ENCODE results near the gene PGM1. TPM values are rescaled to one million over a fixed set of nuclear protein-coding genes. Genes with fewer than 3 reads are reported as not detected.
"Not testable (repeated sequence)": the region's sequence is repeated elsewhere in the genome, so short reads cannot be mapped to it uniquely, and the experiment has no call there.

Gene PGM1
- total RNA-seq, result 100 to 1,000 TPM; 114 to 120 TPM
- long read RNA-seq, transcript PGM1-202 (11 exons, 2,472 nt), result major isoform, 296 of 328 reads
- long read RNA-seq, partial matches to known transcripts, result 25 of 328 reads
- long read RNA-seq, other reads (novel, unspliced or antisense), result 7 of 328 reads

GRCh38 chr1:63593303-63593885, at the start of gene PGM1:
Gene PGM1, plus strand, starts transcription at chr1:63593411. Its CDS starts 78 bp downstream, at chr1:63593489.
- DNase-seq, result peak; percentile 66 to 81
- ATAC-seq, result peak; percentile 64
- intact Hi-C loops (cut with DNase I, micrococcal nuclease), result no loop called here

DNA sequence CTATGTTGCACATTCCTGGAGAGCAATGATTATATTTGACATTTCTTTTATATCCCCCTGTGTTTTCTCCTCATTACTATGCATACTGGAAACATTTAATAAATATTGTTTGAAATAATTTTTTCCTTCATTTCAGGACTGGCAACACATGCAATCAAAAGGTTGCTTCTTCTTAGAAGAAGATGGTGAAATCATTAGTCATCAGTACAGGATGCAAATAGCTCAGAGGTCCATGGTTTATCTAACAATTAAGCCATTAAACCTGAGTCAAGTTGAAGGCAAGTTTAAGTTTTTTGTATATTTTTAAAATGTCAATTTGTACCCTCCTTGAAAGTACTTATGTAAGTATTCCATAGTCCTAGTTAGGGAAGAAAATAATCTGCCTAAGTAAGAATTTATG, 47.4 kb upstream of the PGM1 start:
- ATAC-seq, result no peak
- intact Hi-C loops (cut with DNase I, micrococcal nuclease), result no loop called here
- DNase-seq, result no peak

DNA sequence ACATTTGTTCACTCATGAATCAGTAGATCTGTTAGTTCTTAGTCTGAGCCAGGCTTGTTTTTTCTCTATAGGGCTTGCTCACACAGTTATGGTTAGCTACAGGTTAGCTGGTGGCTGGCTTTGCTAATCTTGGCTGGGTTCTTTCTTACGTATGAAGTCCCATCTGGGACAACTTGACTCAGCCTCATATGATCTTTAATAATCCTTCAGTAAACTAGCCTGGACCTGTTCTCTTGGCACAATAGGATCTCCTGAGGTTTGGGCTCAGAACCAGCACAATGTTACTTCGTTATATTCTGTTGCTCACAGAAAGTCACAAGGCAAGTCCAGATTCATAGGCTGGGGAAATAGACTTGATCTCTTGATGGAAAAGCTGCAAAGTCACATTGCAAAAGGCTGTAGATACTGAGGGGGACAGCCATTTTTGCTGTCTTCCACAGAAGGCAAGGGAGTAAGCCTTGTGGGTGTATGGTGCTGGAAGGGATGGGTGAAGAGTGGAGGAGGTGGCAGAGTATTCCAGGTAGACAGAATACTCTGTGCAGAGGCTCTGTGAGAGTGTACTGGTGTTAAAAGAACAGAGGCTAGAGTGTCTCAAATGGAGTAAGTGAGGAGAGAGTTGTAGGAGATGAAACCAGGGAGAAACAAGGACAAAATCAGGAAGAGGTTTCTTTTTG, 45.5 kb upstream of the PGM1 start:
- DNase-seq (no peak), ATAC-seq (no peak)
- intact Hi-C loops (cut with DNase I, micrococcal nuclease), result no loop called here

- DNase-seq (no peak), ATAC-seq (no peak)
- intact Hi-C loops (cut with DNase I, micrococcal nuclease), result no loop called here
Observed at GRCh38 chr1:63548303-63548702, 44.9 kb upstream of the PGM1 start.

- DNase-seq (no peak), ATAC-seq (no peak)
- intact Hi-C loops (cut with DNase I, micrococcal nuclease), result no loop called here
Observed at GRCh38 chr1:63548877-63549276, 44.3 kb upstream of the PGM1 start.

- intact Hi-C loops (cut with DNase I, micrococcal nuclease), result no loop called here
- no peak for ATAC-seq
- DNase-seq, result no peak
Observed at GRCh38 chr1:63555480-63555879, 37.7 kb upstream of the PGM1 start.

GRCh38 chr1:63557365-63557987, 35.7 kb upstream of the PGM1 start:
- intact Hi-C loops (cut with DNase I, micrococcal nuclease), result no loop called here
- DNase-seq, result peak in 1 of 2 donors; percentile 49
- ATAC-seq, result peak; percentile 37

DNA sequence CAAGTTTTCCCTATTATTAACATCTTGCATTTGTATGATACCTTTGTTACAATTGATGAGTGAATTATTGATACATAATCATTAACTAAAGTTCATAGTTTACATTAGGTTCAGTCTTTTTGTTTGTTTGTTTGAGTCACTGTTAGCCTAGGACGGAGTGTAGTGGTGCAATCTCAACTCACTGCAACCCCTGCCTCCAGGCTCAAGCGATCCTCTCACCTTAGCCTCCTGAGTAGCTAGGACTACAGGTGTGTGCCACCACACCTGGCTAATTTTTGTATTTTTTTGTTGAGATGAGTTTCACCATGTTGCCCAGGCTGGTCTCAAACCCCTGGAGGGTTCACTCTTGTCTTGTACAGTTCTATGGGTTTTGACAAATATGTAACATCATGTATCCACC, 33.9 kb upstream of the PGM1 start:
- no peak for ATAC-seq
- intact Hi-C loops (cut with DNase I, micrococcal nuclease), result no loop called here

DNA sequence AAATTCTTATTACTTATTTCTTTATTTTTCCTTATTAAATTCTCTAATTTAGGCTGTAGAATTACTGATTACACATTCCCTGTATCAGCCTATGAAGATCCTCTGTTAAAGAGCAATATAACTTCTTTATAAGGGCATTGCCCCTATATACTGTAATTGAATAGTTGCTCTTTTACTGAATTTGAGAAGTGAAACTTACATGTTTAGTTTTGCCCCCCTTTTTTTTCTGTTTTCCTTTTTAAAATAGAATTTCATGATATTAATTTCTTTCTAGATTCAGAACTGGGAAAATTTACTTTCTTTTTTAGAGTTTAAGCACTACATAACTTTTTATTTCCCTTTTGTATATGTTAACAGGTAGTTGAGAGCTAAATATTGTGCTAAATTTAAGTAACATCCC, 29.5 kb upstream of the PGM1 start:
- intact Hi-C loops (cut with DNase I, micrococcal nuclease), result no loop called here
- ATAC-seq (no peak), DNase-seq (no peak)

More for the DNA sequence above, 33.9 kb upstream of the PGM1 start:
- no peak for DNase-seq

- ATAC-seq, result no peak
- intact Hi-C loops (cut with DNase I, micrococcal nuclease), result no loop called here
- DNase-seq, result no peak
Observed at GRCh38 chr1:63569068-63569467, 24.1 kb upstream of the PGM1 start.

GRCh38 chr1:63569640-63570316, 23.4 kb upstream of the PGM1 start:
- ATAC-seq, result no peak
- DNase-seq, result no peak
- intact Hi-C loops (cut with DNase I, micrococcal nuclease), result no loop called here

- intact Hi-C loops (cut with DNase I, micrococcal nuclease); ATAC-seq; DNase-seq: not testable (repeated sequence)
Observed at GRCh38 chr1:63572686-63573085, 20.5 kb upstream of the PGM1 start.

- intact Hi-C loops (cut with DNase I, micrococcal nuclease); ATAC-seq; DNase-seq: not testable (repeated sequence)
Observed at GRCh38 chr1:63574203-63574796, 18.9 kb upstream of the PGM1 start.

DNA sequence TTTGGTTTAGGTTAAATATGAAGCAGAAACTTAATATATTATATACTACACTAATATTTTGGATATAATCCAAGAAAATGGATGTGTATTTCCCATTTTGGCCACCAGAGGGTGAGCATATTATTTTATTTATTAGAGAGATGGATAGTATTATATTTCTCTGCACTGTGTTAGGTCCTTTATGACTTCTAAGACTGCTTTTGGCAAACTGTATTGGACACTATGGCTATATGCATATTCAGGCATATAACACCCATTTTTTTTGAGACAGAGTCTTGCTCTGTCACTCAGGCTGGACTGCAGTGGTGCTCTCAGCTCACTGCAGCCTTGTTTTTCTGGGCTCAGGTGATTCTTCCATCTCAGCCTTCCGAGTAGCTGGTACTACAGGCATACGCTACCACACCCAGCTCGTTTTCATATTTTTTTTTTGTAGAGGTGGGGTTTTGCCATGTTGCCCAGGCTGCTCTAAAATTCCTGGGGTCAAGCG, 17.8 kb upstream of the PGM1 start:
- DNase-seq (no peak), ATAC-seq (peak; percentile 32)
- intact Hi-C loops (cut with DNase I, micrococcal nuclease), result no loop called here

GRCh38 chr1:63586326-63586725, 6.9 kb upstream of the PGM1 start:
- intact Hi-C loops (cut with DNase I, micrococcal nuclease); ATAC-seq; DNase-seq: not testable (repeated sequence)

DNA sequence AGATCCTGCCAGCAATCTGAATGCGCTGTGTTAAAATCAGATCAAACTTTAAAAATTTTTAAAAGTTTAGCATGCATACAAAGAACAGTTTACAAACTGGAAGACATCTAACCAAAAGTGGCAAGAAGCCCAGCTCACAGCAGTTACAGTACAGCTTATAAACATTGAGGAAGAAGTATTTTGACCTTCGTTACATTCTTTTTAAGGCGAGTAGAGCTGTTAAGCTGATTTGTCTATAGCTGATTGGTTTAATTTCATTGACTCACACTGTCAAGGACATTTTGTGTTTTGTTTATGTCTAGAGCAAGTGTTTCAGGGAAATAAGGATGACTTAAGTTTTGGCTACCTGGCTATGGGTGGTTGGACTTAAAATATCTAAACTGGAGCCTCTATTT, 3.0 kb upstream of the PGM1 start:
- DNase-seq (no peak), ATAC-seq (peak; percentile 13)
- intact Hi-C loops (cut with DNase I, micrococcal nuclease), result no loop called here

DNA sequence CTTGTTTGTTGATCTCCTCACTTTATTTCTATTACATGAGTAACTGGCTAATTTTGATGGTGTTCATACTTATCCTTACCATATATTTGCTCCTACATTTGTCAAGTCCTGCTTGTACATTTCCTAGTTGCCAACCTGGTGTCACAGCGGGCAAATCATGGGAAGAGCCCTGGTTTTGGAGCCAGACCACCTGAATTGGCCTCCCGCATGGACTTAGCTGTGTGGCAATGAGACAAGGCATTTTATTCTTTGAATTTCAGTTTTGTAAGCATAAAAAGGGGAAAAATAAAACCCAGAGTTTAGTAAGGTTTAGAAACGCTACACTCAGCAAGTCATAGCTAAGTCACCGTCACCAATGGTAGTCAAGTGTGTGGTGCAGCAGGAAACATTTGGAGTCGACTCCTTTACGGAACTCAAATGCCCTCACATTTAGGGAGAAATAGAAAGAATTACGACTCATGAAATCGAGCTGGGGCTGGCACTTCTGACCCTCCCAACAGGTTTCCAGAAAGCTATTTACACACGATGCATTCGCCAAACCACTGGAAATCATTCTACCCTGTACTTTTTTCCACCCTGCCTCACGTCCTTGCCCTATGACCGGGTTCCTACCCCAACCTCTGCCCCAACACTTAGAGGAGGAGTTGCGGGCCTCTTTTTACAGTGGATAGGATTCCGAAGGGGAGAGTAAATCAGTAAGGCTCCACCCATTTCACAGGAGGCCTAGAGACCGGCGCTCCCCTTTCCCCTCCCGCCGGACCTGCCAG, 492 bp upstream of the PGM1 start:
- intact Hi-C loops (cut with DNase I, micrococcal nuclease), result no loop called here
- DNase-seq, result peak; percentile 11 to 87
- ATAC-seq, result peak; percentile 76

DNA sequence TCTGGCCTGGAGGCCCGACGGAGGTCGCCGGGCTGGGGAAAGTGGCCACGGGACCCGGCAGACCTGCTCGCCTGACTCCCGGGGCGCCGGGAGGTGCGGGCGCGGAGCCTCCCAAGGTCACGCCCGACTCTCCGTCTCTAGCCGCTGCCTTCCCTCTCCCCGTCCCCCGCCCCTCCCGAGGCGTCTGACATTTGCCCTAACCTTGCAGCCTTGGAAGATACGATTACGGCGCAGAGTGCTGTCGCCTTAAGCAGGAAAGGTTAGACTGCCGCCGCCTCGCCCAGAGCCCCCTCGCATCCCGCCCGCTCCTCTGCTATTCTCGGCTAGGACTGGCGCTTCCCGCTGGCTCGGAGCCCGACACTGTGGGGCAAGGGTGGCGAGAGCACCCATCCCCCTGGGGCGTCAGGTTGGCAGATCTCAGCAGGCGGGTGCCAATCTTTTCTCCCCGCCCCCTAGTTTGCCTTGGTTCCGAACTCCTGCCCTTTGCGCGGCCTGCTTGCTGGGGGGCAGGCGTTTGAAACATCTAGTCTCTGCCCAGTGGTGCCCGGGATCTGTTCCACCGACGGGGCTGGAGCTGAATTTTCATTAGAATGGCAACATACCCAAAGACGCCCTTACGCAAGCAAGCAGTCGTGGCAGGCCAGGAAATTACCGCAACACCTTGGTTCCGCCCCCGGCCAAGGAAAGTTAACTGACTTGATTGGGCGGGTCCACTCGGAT, 835 bp downstream of the PGM1 start:
- ATAC-seq, result peak; percentile 73
- intact Hi-C loops (cut with DNase I, micrococcal nuclease), result no loop called here
- DNase-seq, result peak; percentile 85 to 87
